A549 (cell line): ENCODE results near the gene PHTF2. TPM values are rescaled to one million over a fixed set of nuclear protein-coding genes. Genes with fewer than 3 reads are reported as not detected.

Experiments used
- ATAC-seq, 2 experiments: fragments of 200-7000 bp in 1 of 2; fragments of >200 bp in 1 of 2; cut with Nextera tagmentation in 1 of 2; cut with Tn5 transposase in 1 of 2; 3 replicates each; pipeline versions ENCODE4 v1.8.0 to v1.9.1; 2018 to 2020; ENCODE audit warnings: mild to moderate bottlenecking in 1 of 2, moderate library complexity in 1 of 2
- CTCF ChIA-PET: fragments of 300-600 bp; sonication (Branson Sonifier 250); formaldehyde crosslinking; extraction: SDS; loops from one replicate; lab custom pipeline; 2021; ENCODE audit warnings: antibody characterized with exemption, inconsistent platforms; lab: Yijun Ruan, JAX
- POLR2A ChIA-PET: fragments of 350-600 bp; formaldehyde crosslinking; extraction: SDS; loops from one replicate; lab custom pipeline; 2021; ENCODE audit warnings: antibody characterized with exemption, inconsistent platforms; lab: Yijun Ruan, JAX
- DNase-seq, 2 experiments: peaks; one replicate each; pipeline versions ENCODE4 v3.0.0 to v3.0.0-alpha.2; 2011 to 2016; ENCODE audit warnings: low read depth in 1 of 2, low spot score in 1 of 2
- FAIRE-seq: peaks from 2 replicates; lab custom pipeline; 2011; peaks lifted over from hg19 to GRCh38; lab: Jason Lieb, UNC
- H3K27ac ChIP-seq, 2 experiments: fragments of >200 bp; sonication (Bioruptor Twin); formaldehyde crosslinking; 3 replicates each; pipeline ENCODE4 v1.5.1; 2016 to 2017
- H3K4me1 ChIP-seq: fragments of >200 bp; sonication (Bioruptor Twin); formaldehyde crosslinking; 3 replicates; pipeline ENCODE4 v1.6.1; 2016
- H3K4me2 ChIP-seq: fragments of >200 bp; sonication (Bioruptor Twin); formaldehyde crosslinking; 3 replicates; pipeline ENCODE4 v1.6.1; 2016
- H3K4me3 ChIP-seq: fragments of >200 bp; sonication (Bioruptor Twin); formaldehyde crosslinking; 3 replicates; pipeline ENCODE4 v1.5.1; 2016
- H3K9me3 ChIP-seq: fragments of >200 bp; sonication (Bioruptor Twin); formaldehyde crosslinking; 3 replicates; pipeline ENCODE4 v1.6.1; 2016
- ATOH8 ChIP-seq: fragments of 250-450 bp; sonication (Bioruptor Pico); IDR thresholded peaks from 2 replicates; pipeline ENCODE4 v1.5.0; 2020; ENCODE audit warnings: low read depth, mild to moderate bottlenecking, moderate library complexity
- BHLHE40 ChIP-seq: IDR thresholded peaks from 2 replicates; pipeline ENCODE4 v1.6.1; 2012; ENCODE audit warnings: low read depth, low read length, inconsistent platforms
- ELK1 ChIP-seq: fragments of 150-350 bp; IDR thresholded peaks from 2 replicates; pipeline ENCODE4 v1.6.1; 2014; ENCODE audit warnings: low read depth, mild to moderate bottlenecking, low read length
- EP300 ChIP-seq, 2 experiments: fragments of >200 bp; sonication (Bioruptor Twin); formaldehyde crosslinking; IDR thresholded peaks; 2 replicates in 1 of 2; 3 replicates in 1 of 2; pipeline ENCODE4 v1.6.1; 2016 to 2017
- FOSL2 ChIP-seq, 2 experiments: fragments of 450-650 bp in 1 of 2; fragments of >200 bp in 1 of 2; sonication (Bioruptor Twin) in 1 of 2; formaldehyde crosslinking; IDR thresholded peaks; 2 replicates each; pipeline versions ENCODE4 v1.5.0 to v1.6.1; 2016 to 2020; ENCODE audit warnings: mild to moderate bottlenecking in 1 of 2, moderate library complexity in 1 of 2
- GATA3 ChIP-seq: IDR thresholded peaks from 2 replicates; pipeline ENCODE4 v1.6.1; 2012; ENCODE audit warnings: borderline replicate concordance
- HDAC2 ChIP-seq: fragments of 200-600 bp; sonication (generic); IDR thresholded peaks from 2 replicates; pipeline ENCODE4 v1.6.1; 2016
- HOXA7 ChIP-seq: fragments of 250-450 bp; sonication (Bioruptor Pico); IDR thresholded peaks from 2 replicates; pipeline ENCODE4 v1.5.0; 2020; ENCODE audit warnings: mild to moderate bottlenecking, moderate library complexity
- HOXB5 ChIP-seq: fragments of 250-450 bp; sonication (Bioruptor Pico); IDR thresholded peaks from 2 replicates; pipeline ENCODE4 v1.5.0; 2020; ENCODE audit warnings: mild to moderate bottlenecking, moderate library complexity
- NR3C1 ChIP-seq: fragments of >200 bp; sonication (Bioruptor Twin); formaldehyde crosslinking; IDR thresholded peaks from 3 replicates; pipeline ENCODE4 v1.6.1; 2017
- POLR2AphosphoS2 ChIP-seq: conservative IDR thresholded peaks from 2 replicates; pipeline ENCODE4 v1.6.1; 2012; ENCODE audit warnings: low read length, improper control_type of control experiment, inconsistent platforms
- RAD21 ChIP-seq, 2 experiments: fragments of >200 bp in 1 of 2; sonication (Bioruptor Twin) in 1 of 2; formaldehyde crosslinking in 1 of 2; IDR thresholded peaks in 1 of 2; conservative IDR thresholded peaks in 1 of 2; 2 replicates in 1 of 2; 3 replicates in 1 of 2; pipeline ENCODE4 v1.6.1; 2012 to 2018; ENCODE audit warnings: inconsistent platforms in 1 of 2
- RNF2 ChIP-seq: fragments of 200-600 bp; sonication (generic); IDR thresholded peaks from 2 replicates; pipeline ENCODE4 v1.6.1; 2016; ENCODE audit warnings: low read depth, mild to moderate bottlenecking, antibody characterized with exemption, moderate library complexity, borderline replicate concordance
- TP53 ChIP-seq: fragments of 250-450 bp; sonication (Bioruptor Pico); IDR thresholded peaks from 2 replicates; pipeline ENCODE4 v1.5.0; 2021; ENCODE audit warnings: mild to moderate bottlenecking, moderate library complexity
- USF2 ChIP-seq: fragments of 450-650 bp; IDR thresholded peaks from 2 replicates; pipeline ENCODE4 v1.6.1; 2014; ENCODE audit warnings: antibody characterized with exemption
- ZFP36 ChIP-seq: fragments of 450-650 bp; IDR thresholded peaks from 2 replicates; pipeline ENCODE4 v1.6.1; 2014; ENCODE audit warnings: borderline replicate concordance; ENCODE audit not compliant: partially characterized antibody
- ZNF302 ChIP-seq: fragments of 250-450 bp; sonication (Bioruptor Pico); IDR thresholded peaks from 2 replicates; pipeline ENCODE4 v1.9.0; 2021; ENCODE audit warnings: inconsistent platforms, mild to moderate bottlenecking, moderate library complexity
- WGBS: methylation state at CpG from one replicate; pipeline ENCODE4 v1.1.6; 2017; ENCODE audit errors: missing lambda C conversion rate; 5-methylcytosine and 5-hydroxymethylcytosine counted together
- polyA plus RNA-seq, 4 experiments: library from polyadenylated mRNA; depleted of rRNA in 3 of 4; stranded (reverse); fragments of >200 nt; fragmentation: RNase III in 1 of 4; extraction: RNeasy Plus Mini Kit Qiagen cat#74134 plus additional on column Dnase treatment in 1 of 4; gene quantifications; 2 replicates in 3 of 4; 3 replicates in 1 of 4; pipeline ENCODE4 v1.2.3, GENCODE V29; 2011 to 2017
- small RNA-seq, 6 experiments: library from RNA; depleted of rRNA; stranded (forward); fragments of <200 nt; gene quantifications; one replicate each; pipeline ENCODE3, GENCODE V24; 2012
- TF ChIP-seq, protein P1 (sequence below): IDR thresholded peaks from 2 replicates; pipeline ENCODE4 v1.6.1; 2012
- TF ChIP-seq, protein P2 (sequence below): fragments of >200 bp; sonication (Bioruptor Twin); formaldehyde crosslinking; IDR thresholded peaks from 3 replicates; pipeline ENCODE4 v1.6.1; 2016
- TF ChIP-seq, protein P3 (sequence below): fragments of >200 bp; sonication (Bioruptor Twin); formaldehyde crosslinking; IDR thresholded peaks from 3 replicates; pipeline ENCODE4 v1.5.1; 2016

PHTF2 gene
- polyA plus RNA-seq, 2 of the 4 experiments (the other 2 are of a cell fraction) = 14.5 to 41.6 TPM

DNA sequence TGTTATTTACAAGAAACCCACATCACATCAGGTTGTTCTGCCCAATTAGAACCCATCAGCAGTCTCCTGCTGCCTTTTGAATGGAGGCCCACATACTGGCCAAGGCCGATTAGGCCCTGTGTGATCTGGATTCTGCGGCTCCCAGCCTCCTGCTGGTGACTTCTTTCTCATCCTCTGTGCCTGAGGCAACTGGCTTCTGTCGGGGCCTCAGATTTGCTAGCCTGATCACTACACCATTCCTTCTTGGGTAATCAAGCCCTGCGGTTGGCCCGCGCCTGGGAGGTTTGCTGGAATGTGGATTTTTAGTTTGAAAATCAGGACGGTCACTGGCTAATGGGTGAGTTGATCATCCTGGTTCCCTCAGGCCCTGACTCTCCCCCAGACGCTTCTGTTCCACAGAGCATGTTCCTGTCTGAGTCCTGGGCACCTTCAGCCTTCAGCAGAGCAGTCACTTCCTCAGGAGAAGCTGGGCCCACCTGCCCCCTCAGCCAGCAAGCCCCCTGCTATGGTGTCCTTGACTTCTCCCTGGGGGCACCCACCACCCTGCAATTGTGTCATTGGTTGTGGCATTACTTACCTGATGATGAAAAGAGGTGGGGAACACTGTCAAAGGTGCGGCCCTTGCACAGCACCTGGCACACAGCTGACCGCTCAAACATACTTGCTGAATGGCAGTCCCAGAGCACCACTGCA is 207.6 kb downstream of the PHTF2 start:
- WGBS = 83% methylated on average over 10 of the region's 10 CpGs
- ChIA-PET CTCF (no interaction called here), POLR2A (no interaction called here)
- peak; percentile 42 to 46; a peak in 3 of 6 replicates for ATAC-seq
- no peak overlapping the region for H3K4me2 ChIP-seq
- no peak for DNase-seq
- TF ChIP-seq NR3C1 (no peak), ATOH8 (CRISPR knock-in tag) (no peak), ZNF302 (CRISPR knock-in tag) (no peak), ELK1 (no peak), GATA3 (no peak), FOSL2 (IDR thresholded peaks at IDR 0.05) (no peak), FOSL2 (CRISPR knock-in tag; IDR thresholded peaks at IDR 0.05) (no peak), HOXA7 (CRISPR knock-in tag) (no peak), RAD21 (conservative IDR thresholded peaks at IDR 0.05 in 1 of 2, IDR thresholded peaks at IDR 0.05 in 1 of 2) (no peak), HOXB5 (no peak), HDAC2 (no peak), BHLHE40 (no peak), EP300 (IDR thresholded peaks at IDR 0.05) (no peak), USF2 (no peak), POLR2AphosphoS2 (no peak), RNF2 (no peak), ZFP36 (no peak), TP53 (CRISPR knock-in tag) (no peak)
- TF ChIP-seq, protein P1, sequence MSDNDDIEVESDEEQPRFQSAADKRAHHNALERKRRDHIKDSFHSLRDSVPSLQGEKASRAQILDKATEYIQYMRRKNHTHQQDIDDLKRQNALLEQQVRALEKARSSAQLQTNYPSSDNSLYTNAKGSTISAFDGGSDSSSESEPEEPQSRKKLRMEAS = no peak
- TF ChIP-seq, protein P2, sequence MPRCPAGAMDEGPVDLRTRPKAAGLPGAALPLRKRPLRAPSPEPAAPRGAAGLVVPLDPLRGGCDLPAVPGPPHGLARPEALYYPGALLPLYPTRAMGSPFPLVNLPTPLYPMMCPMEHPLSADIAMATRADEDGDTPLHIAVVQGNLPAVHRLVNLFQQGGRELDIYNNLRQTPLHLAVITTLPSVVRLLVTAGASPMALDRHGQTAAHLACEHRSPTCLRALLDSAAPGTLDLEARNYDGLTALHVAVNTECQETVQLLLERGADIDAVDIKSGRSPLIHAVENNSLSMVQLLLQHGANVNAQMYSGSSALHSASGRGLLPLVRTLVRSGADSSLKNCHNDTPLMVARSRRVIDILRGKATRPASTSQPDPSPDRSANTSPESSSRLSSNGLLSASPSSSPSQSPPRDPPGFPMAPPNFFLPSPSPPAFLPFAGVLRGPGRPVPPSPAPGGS = no peak
- TF ChIP-seq, protein P3, sequence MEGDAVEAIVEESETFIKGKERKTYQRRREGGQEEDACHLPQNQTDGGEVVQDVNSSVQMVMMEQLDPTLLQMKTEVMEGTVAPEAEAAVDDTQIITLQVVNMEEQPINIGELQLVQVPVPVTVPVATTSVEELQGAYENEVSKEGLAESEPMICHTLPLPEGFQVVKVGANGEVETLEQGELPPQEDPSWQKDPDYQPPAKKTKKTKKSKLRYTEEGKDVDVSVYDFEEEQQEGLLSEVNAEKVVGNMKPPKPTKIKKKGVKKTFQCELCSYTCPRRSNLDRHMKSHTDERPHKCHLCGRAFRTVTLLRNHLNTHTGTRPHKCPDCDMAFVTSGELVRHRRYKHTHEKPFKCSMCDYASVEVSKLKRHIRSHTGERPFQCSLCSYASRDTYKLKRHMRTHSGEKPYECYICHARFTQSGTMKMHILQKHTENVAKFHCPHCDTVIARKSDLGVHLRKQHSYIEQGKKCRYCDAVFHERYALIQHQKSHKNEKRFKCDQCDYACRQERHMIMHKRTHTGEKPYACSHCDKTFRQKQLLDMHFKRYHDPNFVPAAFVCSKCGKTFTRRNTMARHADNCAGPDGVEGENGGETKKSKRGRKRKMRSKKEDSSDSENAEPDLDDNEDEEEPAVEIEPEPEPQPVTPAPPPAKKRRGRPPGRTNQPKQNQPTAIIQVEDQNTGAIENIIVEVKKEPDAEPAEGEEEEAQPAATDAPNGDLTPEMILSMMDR = no peak
- FAIRE-seq = no peak
- no peaks in the 10 kb centered on the region for H3K9me3 ChIP-seq
- no peaks in the 10 kb centered on the region for H3K4me1 ChIP-seq
- H3K4me3 ChIP-seq = no peak overlapping the region
- H3K27ac ChIP-seq = no peak overlapping the region

Small RNAs within 50 kb of the gene (small RNA-seq; reads per million reads assigned to genes)
- gene RF00019 = 0 reads per million in 6 experiments

Other genes starting within 250 kb of the PHTF2 start
- 10.5 and 13.0 TPM in 2 replicates for gene RSBN1L, start 102.3 kb upstream of the PHTF2 start, polyA plus RNA-seq (2011; rRNA removed)
- gene RSBN1L, start 102.3 kb upstream of the PHTF2 start, polyA plus RNA-seq (2017; fragmentation: RNase III; extraction: RNeasy Plus Mini Kit Qiagen cat#74134 plus additional on column Dnase treatment) = 9.9 to 11.1 TPM (median 11.1 TPM) in 3 replicates
- 42.8 and 54.7 TPM in 2 replicates for gene TMEM60, start 339 bp upstream of the PHTF2 start, polyA plus RNA-seq (2011; rRNA removed)
- 26.3 to 33.8 TPM (median 29.8 TPM) in 3 replicates for gene TMEM60, start 339 bp upstream of the PHTF2 start, polyA plus RNA-seq (2017; fragmentation: RNase III; extraction: RNeasy Plus Mini Kit Qiagen cat#74134 plus additional on column Dnase treatment)